Sigmoid colon (tissue), 7 donors: Measurements from ENCODE around the gene IRF2BP2. TPM values are rescaled to one million over a fixed set of nuclear protein-coding genes. Genes with fewer than 3 reads are reported as not detected.

Experiments
- DNase-seq: peaks from one replicate; pipeline ENCODE4 v3.0.0-alpha.2; 2019
- H3K27ac ChIP-seq, 4 donors: fragments of 200-600 bp; sonication (generic); one replicate each; pipeline ENCODE4 v1.5.1; 2016 to 2019; ENCODE audit warnings: mild to moderate bottlenecking in 1 of 4
- H3K27me3 ChIP-seq, 3 donors: fragments of 200-600 bp; sonication (generic); one replicate each; pipeline ENCODE4 v1.5.1; 2019; ENCODE audit warnings: mild to moderate bottlenecking in 1 of 3
- H3K36me3 ChIP-seq, 4 donors: fragments of 200-600 bp; sonication (generic); one replicate each; pipeline ENCODE4 v1.5.1; 2016 to 2019
- H3K4me1 ChIP-seq, 4 donors: fragments of 200-600 bp; sonication (generic); one replicate each; pipeline ENCODE4 v1.5.1; 2017 to 2019
- H3K4me3 ChIP-seq, 4 donors: fragments of 200-600 bp; sonication (generic); one replicate each; pipeline ENCODE4 v1.5.1; 2017 to 2019; ENCODE audit warnings: mild to moderate bottlenecking in 2 of 4, moderate library complexity in 1 of 4
- H3K9me3 ChIP-seq, 4 donors: fragments of 200-600 bp in 3 of 4; sonication (generic) in 3 of 4; one replicate each; pipeline versions ENCODE4 v1.5.1 to v1.6.1; 2013 to 2019
- CTCF ChIP-seq, 4 experiments: fragments of 450-650 bp in 3 of 4; fragments of 200-600 bp in 1 of 4; IDR thresholded peaks; one replicate each; pipeline ENCODE4 v1.5.1; 2016 to 2019; ENCODE audit warnings: antibody characterized with exemption in 4 of 4, mild to moderate bottlenecking in 3 of 4, moderate library complexity in 2 of 4
- EP300 ChIP-seq, 4 donors: sonication (generic); formaldehyde crosslinking; IDR thresholded peaks; one replicate each; pipeline ENCODE4 v1.6.1; 2017; ENCODE audit warnings: antibody characterized with exemption in 4 of 4
- POLR2A ChIP-seq, 2 donors: fragments of 450-650 bp; IDR thresholded peaks; one replicate each; pipeline ENCODE4 v1.6.1; 2016; ENCODE audit warnings: antibody characterized with exemption in 2 of 2, mild to moderate bottlenecking in 2 of 2, moderate library complexity in 2 of 2
- POLR2AphosphoS5 ChIP-seq, 4 donors: sonication (generic); formaldehyde crosslinking; IDR thresholded peaks; one replicate each; pipeline ENCODE4 v1.6.1; 2017; ENCODE audit warnings: antibody characterized with exemption in 4 of 4
- WGBS, 2 donors: extraction: QIAGEN DNeasy Blood & Tissue Kit; methylation state at CpG; one replicate each; pipeline ENCODE4 v1.1.7; 2013; 5-methylcytosine and 5-hydroxymethylcytosine counted together
- intact Hi-C: fragments of 100-400 bp; cut with DNase I; formaldehyde crosslinking; loops from one replicate; pipeline ENCODE4 v1.15.1; 2023
- polyA plus RNA-seq, 3 donors: library from polyadenylated mRNA; stranded (reverse); fragments of 200-250 nt; gene quantifications; one replicate each; pipeline ENCODE4 v1.2.3, GENCODE V29; 2013
- total RNA-seq, 4 donors: library from RNA; depleted of rRNA; stranded (reverse); fragments of >200 nt; gene quantifications; one replicate each; pipeline ENCODE4 v1.1.0, GENCODE V29; 2016
- donor health status: healthy with polysubstance abuse.
- donor health status: Bipolar disorder and iron deficiency.
- donor health status: healthy.

IRF2BP2 gene
- total and polyA plus RNA-seq, 7 donors, result 39.1 to 86.9 (median 59.6) TPM

GRCh38 chr1:234582186-234582585, 27.8 kb downstream of the IRF2BP2 start:
- DNase-seq, result no peak
- TF ChIP-seq CTCF (IDR thresholded peaks at IDR 0.05) (no peak), POLR2AphosphoS5 (IDR thresholded peaks at IDR 0.05) (peak in 2 of 4 donors; percentile 19 to 49), EP300 (IDR thresholded peaks at IDR 0.05) (peak in 1 of 4 donors; percentile 2), POLR2A (IDR thresholded peaks at IDR 0.05) (no peak)
- Histone ChIP-seq H3K4me1 (peaks cover 0 to 57% (median 53%) of the 10 kb centered on the region in 4 donors), H3K27me3 (no peaks in the 10 kb centered on the region), H3K4me3 (no peak overlapping the region), H3K36me3 (no peaks in the 10 kb centered on the region), H3K9me3 (no peaks in the 10 kb centered on the region), H3K27ac (peak overlapping the region; percentile 71 to 90 (median 89))
- intact Hi-C loops, result no loop called here
- 56 to 66% methylated on average over 8 of the region's 8 CpGs for WGBS, 2 donors

- H3K36me3 ChIP-seq, result no peaks in the 10 kb centered on the region
- no peak for DNase-seq
- peaks cover 0 to 47% (median 45%) of the 10 kb centered on the region in 4 donors for H3K4me1 ChIP-seq
- no peak for TF ChIP-seq CTCF (IDR thresholded peaks at IDR 0.05)
- no peak for TF ChIP-seq POLR2AphosphoS5 (IDR thresholded peaks at IDR 0.05)
- no peak for TF ChIP-seq EP300 (IDR thresholded peaks at IDR 0.05)
- TF ChIP-seq POLR2A (IDR thresholded peaks at IDR 0.05), result no peak
- no peak overlapping the region for H3K4me3 ChIP-seq
- H3K9me3 ChIP-seq, result no peaks in the 10 kb centered on the region
- no peaks in the 10 kb centered on the region for H3K27me3 ChIP-seq
- H3K27ac ChIP-seq, result peak overlapping the region in 3 of 4 donors; percentile 88 to 90 (median 90)
- WGBS, 2 donors, result 77 to 90% methylated on average over 7 of the region's 7 CpGs
- intact Hi-C loops, result no loop called here
Measured at GRCh38 chr1:234581063-234581714, 28.8 kb downstream of the IRF2BP2 start.

- Histone ChIP-seq H3K36me3 (no peaks in the 10 kb centered on the region), H3K9me3 (no peaks in the 10 kb centered on the region), H3K27ac (no peak overlapping the region), H3K4me3 (no peak overlapping the region), H3K27me3 (no peaks in the 10 kb centered on the region), H3K4me1 (peaks cover 0 to 35% (median 34%) of the 10 kb centered on the region in 4 donors)
- intact Hi-C loops, result loop anchor here (1.0 kb wide), 1 partner anchor 34 kb away; no protein-coding TSS in a partner anchor
- no peak for DNase-seq
- TF ChIP-seq CTCF (IDR thresholded peaks at IDR 0.05) (peak in 1 of 4 experiments; percentile 9), POLR2A (IDR thresholded peaks at IDR 0.05) (no peak), EP300 (IDR thresholded peaks at IDR 0.05) (no peak), POLR2AphosphoS5 (IDR thresholded peaks at IDR 0.05) (no peak)
Measured at GRCh38 chr1:234579967-234580366, 30.0 kb downstream of the IRF2BP2 start.

- H3K27me3 ChIP-seq, result no peaks in the 10 kb centered on the region
- WGBS, 2 donors, result 86 to 92% methylated on average over 8 of the region's 8 CpGs
- H3K36me3 ChIP-seq, result no peaks in the 10 kb centered on the region
- peaks cover 0 to 25% (median 23%) of the 10 kb centered on the region in 4 donors for H3K4me1 ChIP-seq
- H3K27ac ChIP-seq, result no peak overlapping the region
- no peaks in the 10 kb centered on the region for H3K9me3 ChIP-seq
- no peak overlapping the region for H3K4me3 ChIP-seq
- DNase-seq, result no peak
- TF ChIP-seq POLR2AphosphoS5 (IDR thresholded peaks at IDR 0.05) (no peak), CTCF (IDR thresholded peaks at IDR 0.05) (no peak), EP300 (IDR thresholded peaks at IDR 0.05) (no peak), POLR2A (IDR thresholded peaks at IDR 0.05) (no peak)
- intact Hi-C loops, result no loop called here
Measured at GRCh38 chr1:234578735-234579134, 31.2 kb downstream of the IRF2BP2 start.
